Activated effector memory CD4-positive, alpha-beta T cell treated with Interleukin-2 at 50 U/mL for 16 hours (primary cell): Measurements from ENCODE around the gene CUBN.

Source experiments
- DNase-seq: peaks from one replicate; pipeline ENCODE4 v3.0.0-alpha.2; 2020

Gene CUBN

GRCh38 chr10:16811765-16812164 is 317.8 kb downstream of the CUBN start:
- DNase-seq = no peak

GRCh38 chr10:16811292-16811691 is 318.3 kb downstream of the CUBN start:
- DNase-seq = no peak

DNA sequence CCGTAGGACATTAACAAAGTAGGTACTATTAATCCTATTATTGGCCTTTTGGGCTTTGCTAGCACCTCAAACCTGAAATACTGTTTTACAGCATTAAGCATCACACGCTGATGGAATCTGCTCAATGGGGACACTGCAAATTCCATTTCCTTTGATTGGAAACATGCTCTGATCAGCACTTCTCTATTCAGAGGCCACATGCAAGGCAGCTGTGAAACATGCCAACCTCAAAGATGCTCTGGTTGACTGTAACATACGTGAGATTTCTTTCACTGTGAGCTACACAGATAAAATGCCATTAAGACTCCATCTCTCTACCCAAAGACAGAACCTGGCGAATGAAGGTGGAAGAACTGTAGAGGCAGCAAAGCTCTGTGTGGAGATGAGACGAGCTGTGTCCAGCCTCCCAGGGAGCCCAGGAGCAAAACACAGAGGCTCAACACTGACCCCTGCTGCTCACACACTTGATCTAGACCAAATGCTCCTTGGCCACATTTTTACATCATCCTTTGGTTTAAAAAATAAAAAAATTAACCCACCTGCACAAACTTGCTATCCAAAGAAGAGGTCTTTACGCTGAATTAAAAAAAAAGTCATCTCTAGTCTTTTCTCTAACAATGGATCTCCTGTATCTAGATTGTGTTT is 320.4 kb downstream of the CUBN start:
- DNase-seq = peak; percentile 22

DNA sequence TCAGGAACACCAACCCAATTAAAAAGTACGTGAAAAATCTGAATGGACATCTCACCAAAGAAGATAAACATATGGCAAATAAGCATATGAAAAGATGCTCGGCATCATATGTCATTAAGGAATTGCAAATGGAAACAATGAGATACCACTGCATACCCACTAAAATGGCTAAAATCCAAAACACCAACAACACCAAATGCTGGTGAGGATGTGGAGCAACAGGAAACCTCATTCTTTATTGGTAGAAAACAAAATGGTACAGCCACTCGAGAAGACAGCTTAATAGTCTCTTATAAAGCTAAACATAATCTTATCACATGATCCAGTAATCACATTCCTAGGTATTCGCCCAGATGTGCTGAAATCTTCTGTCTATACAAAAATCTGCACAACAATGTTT is 325.5 kb downstream of the CUBN start:
- no peak for DNase-seq

DNA sequence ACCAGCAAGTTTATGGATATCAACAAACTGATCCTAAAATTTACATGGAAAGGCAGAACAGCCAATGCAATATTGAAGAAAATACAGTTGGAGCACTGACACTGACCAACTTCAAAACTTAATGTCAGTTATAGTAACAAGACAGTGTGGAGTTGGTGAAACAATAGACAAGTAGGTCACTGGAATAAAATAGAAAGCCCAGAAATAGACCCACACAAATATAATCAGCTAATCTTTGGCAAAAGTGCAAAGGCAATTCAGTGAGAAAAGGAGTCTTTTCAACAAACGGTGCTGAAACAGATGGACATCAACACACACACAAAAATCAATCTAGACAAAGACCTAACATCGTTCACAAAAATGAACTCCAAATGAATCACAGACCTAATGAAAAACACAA is 326.1 kb downstream of the CUBN start:
- DNase-seq = no peak

GRCh38 chr10:16799621-16800020 is 330.0 kb downstream of the CUBN start:
- no peak for DNase-seq

- no peak for DNase-seq
Measured at GRCh38 chr10:16798571-16798970, 331.0 kb downstream of the CUBN start.

- no peak for DNase-seq
Measured at GRCh38 chr10:16795410-16796073, 334.1 kb downstream of the CUBN start.

DNA sequence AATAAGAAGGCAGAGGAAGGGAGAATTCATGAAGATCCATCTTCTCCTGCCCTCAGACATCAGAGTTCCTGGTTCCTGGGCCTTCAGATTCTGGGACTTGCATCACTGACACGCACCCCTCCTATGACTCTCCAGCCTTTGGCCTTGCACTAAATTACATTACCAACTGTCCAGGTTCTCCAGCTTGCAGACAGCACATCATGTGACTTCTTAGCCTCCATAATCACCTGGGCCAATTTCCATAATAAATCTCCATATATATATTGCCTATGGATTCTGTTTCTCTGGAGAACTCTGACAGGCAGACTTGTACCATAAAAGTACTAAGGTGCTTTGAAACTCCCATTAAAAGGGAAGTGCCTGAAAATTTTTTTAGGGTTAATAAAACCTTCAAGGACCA is 335.6 kb downstream of the CUBN start:
- DNase-seq = no peak

DNA sequence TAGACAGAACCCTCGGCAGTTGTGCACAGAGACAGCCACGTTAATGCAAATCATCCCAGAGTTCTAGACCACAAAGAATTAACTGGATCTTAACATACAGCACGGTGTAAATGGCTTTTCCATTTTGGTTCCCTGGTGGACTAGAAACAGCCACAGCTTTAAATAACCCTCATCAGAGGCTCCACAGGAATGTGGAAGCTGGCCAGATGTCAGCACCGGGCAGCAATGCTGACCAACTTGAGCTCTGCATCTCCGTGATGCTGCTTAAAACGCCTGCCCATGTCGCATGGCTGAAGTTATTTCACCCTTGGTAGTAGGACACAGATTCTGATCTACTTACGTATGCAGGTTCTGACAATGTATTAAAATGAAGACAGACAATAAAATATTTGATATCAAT is 336.9 kb downstream of the CUBN start:
- DNase-seq = no peak

DNA sequence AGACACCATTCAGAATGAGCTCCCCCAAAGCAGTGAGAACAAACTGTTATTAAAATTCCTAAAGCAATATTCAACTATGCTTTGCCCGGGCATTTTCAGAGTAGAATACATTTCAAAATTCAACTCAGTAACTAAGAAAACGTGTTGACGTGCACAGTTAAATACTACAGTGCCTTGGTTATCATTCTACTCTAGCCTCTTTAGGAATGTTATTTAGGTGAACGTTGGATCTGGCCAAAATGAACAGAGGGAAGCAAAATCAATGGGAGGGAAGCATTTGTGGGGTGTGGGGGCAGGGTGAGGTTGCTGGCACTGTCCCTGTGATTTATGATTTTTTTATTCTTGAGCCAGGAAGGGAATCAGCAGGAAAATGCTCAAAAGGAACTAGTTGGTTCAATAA is 339.8 kb downstream of the CUBN start:
- no peak for DNase-seq

GRCh38 chr10:16789261-16789660 is 340.4 kb downstream of the CUBN start:
- DNase-seq = no peak

DNA sequence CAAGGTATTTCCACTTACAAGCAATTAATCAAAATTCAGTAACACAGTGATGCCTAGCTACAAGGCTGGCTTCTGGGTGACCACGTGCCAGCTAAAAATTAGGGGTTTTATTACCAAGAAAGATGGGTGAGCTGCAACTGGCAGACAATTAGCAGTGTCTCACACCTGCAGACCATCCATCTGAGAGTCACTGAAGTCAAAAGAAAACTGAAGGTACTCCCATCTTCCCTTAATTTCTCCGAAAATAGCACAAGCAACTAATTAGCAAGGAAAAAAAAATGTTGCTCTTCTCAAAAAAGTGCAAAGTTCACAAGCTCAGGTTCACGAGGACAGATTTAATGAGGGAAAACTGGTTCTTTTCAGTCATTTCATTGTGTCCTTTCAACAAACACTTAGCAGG is 340.8 kb downstream of the CUBN start:
- DNase-seq = no peak

GRCh38 chr10:16788125-16788524 is 341.5 kb downstream of the CUBN start:
- DNase-seq = no peak

DNA sequence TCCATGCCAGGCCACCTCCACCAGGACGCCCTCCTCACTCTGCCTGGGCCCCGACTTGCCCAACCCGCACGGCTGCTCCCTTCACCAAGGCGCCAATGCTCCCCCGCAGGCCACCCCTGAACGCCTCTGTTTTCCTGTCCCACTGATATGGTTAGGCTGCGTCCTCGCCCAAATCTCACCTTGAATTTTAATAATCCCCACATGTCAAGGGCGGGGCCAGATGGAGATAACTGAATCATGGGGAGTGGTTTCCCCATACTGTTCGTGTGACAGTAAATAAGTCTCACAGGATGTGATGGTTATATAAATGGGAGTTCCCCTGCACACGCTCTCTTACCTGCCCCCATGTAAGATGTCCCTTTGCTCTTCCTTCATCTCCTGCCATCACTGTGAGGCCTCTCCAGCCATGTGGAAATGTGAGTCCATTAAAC is 342.2 kb downstream of the CUBN start:
- DNase-seq = peak; percentile 62

DNA sequence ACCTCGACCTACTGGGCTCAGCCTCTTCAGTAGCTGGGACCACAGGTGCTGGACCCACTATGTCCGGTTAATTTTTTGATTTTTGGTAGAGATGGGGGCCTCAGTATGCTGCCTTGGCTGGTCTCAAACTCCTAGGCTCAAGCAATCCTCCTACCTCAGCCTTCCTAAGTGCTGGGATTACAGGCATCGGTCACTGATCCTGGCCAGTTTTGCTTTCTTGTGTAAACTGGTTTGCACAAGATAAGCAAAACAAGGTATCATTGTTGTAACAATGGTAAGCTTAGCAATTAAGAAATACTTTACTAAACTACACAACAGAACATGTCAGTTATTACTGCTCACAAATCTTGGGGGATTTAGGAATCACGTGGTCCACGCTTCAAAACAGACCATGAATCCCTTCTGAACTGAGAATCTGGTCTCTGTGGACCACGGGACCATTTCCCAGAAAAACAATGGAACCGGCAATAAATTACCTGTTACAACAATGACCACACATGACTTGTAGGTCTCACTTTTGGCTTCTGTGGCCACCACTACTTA is 349.2 kb downstream of the CUBN start:
- DNase-seq = no peak

GRCh38 chr10:16779384-16779915 is 350.2 kb downstream of the CUBN start:
- no peak for DNase-seq

DNA sequence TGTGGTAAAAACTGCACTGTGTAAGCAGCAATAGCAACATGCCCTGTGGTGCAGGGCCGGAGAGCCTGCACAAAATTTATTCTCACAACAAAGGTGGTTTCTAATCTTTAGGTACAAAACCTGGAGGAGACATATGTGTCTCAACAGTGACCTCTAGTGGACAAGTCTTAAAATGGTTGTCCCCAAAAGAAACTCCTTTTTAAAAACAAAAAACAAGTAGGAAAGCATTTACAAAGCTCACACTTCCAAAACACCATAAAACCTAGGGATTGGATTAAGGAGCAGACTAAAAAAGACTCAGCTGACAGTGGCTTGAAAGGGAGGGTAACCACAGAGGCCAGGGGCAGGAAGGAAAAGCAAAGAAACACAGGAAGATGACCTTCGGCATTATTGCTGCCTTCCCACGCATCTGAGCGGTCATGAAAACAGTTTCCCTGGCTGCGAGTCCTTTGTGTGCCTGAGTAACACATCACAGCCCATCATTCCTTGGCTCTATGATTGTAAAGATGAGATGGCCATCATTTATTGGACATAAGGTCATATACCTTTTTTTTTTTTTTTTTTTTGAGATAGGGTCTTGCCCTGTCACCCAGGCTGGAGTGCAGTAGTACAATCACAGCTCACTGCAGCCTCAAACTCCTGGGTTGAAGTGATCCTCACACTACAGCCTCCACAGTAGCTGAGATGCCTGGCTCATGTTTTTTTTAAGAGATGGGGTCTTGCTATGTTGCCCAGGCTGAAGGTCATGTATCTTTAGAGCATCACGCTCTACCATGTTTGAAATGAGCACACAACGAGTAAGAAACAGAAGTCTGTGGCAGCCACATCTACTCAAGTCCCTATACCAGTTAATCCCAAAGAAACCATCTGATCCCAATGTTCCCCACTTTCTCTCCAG is 351.9 kb downstream of the CUBN start:
- no peak for DNase-seq

GRCh38 chr10:16776896-16777295 is 352.7 kb downstream of the CUBN start:
- DNase-seq = no peak
